ENCODE measurements around the gene PXT1.

DNA sequence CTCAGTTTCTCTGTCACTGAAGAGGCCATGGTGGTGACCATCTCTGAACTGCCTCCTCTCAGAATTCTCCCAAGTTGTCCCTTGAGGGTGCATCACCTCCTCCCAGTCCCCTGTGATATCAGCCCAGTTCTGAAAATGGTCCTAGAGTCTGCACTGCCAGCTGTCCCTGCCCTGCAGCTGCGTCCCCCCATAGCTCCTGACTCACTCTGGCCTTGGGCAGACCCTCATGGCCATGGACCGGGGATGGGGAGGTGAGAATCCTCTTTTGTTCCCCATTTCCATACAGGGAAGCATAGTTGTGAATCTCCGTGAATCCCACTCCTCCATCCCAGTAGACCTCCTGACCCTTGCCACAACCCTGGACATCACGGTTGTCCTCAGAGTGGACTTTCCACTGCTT lies 59.7 kb downstream of the PXT1 start:
- TF ChIP-seq, protein P1, sequence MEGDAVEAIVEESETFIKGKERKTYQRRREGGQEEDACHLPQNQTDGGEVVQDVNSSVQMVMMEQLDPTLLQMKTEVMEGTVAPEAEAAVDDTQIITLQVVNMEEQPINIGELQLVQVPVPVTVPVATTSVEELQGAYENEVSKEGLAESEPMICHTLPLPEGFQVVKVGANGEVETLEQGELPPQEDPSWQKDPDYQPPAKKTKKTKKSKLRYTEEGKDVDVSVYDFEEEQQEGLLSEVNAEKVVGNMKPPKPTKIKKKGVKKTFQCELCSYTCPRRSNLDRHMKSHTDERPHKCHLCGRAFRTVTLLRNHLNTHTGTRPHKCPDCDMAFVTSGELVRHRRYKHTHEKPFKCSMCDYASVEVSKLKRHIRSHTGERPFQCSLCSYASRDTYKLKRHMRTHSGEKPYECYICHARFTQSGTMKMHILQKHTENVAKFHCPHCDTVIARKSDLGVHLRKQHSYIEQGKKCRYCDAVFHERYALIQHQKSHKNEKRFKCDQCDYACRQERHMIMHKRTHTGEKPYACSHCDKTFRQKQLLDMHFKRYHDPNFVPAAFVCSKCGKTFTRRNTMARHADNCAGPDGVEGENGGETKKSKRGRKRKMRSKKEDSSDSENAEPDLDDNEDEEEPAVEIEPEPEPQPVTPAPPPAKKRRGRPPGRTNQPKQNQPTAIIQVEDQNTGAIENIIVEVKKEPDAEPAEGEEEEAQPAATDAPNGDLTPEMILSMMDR (IDR thresholded peaks at IDR 0.05) = no peak
- no peak for TF ChIP-seq POLR2A (IDR thresholded peaks at IDR 0.05)

Data from testis (tissue), 2 donors.